K562 (cell line): ENCODE data around the gene UVRAG. TPM values are rescaled to one million over a fixed set of nuclear protein-coding genes. Genes with fewer than 3 reads are reported as not detected.

Experiments
- ATAC-seq: fragments of 200-7000 bp; cut with Tn5 transposase; 3 replicates; pipeline ENCODE4 v1.9.1; 2020; ENCODE audit warnings: moderate library complexity
- BruUV-seq: library from RNA; stranded (reverse); fragments of 400-500 nt; replicated peaks from 2 replicates; lab custom pipeline; 2021; lab: Mats Ljungman, UMichigan
- CTCF ChIA-PET: fragments of 300-600 bp; formaldehyde crosslinking; extraction: SDS; loops from one replicate; lab custom pipeline; 2021; ENCODE audit warnings: low intra/inter-chr PET ratio; lab: Yijun Ruan, JAX
- POLR2A ChIA-PET: fragments of 300-600, 350-650 bp; sonication (Branson Sonifier 250); formaldehyde crosslinking; extraction: SDS; loops from one replicate; lab custom pipeline; 2021; ENCODE audit warnings: antibody characterized with exemption, inconsistent platforms; lab: Yijun Ruan, JAX
- DNase-seq, 4 experiments: peaks; one replicate each; pipeline versions ENCODE4 v3.0.0 to v3.0.0-alpha.2; 2011 to 2018; ENCODE audit warnings: low spot score in 3 of 4, mixed read lengths in 3 of 4; ENCODE audit errors: extremely low read depth in 1 of 4
- FAIRE-seq: peaks from 2 replicates; lab custom pipeline; 2011; peaks lifted over from hg19 to GRCh38; lab: Jason Lieb, UNC
- H2AFZ ChIP-seq: 2 replicates; pipeline ENCODE4 v1.6.0; 2011; ENCODE audit warnings: low read depth, low read length, control low read depth, inconsistent platforms
- H3K27ac ChIP-seq: fragments of 200-600 bp; 3 replicates; pipeline ENCODE4 v1.8.0; 2011; ENCODE audit warnings: low read depth, mild to moderate bottlenecking, control low read depth, inconsistent platforms, low read length, moderate library complexity, mixed read lengths; ENCODE audit errors: extremely low read depth
- H3K27me3 ChIP-seq, 2 experiments: fragments of 300-600 bp in 1 of 2; 2 replicates in 1 of 2; 3 replicates in 1 of 2; pipeline versions ENCODE4 v1.6.0 to v1.8.0; 2011; ENCODE audit warnings: inconsistent platforms in 2 of 2, low read length in 2 of 2, mild to moderate bottlenecking in 1 of 2, mixed read lengths in 1 of 2, moderate library complexity in 1 of 2; ENCODE audit not compliant: control insufficient read depth in 2 of 2, insufficient read depth in 2 of 2
- H3K36me3 ChIP-seq: fragments of 300-600 bp; 3 replicates; pipeline ENCODE4 v1.8.0; 2011; ENCODE audit warnings: mild to moderate bottlenecking, low read length, inconsistent platforms; ENCODE audit not compliant: control insufficient read depth, insufficient read depth
- H3K4me1 ChIP-seq, 2 experiments: fragments of 200-600 bp in 1 of 2; replicated peaks in 1 of 2; 2 replicates in 1 of 2; 3 replicates in 1 of 2; pipeline versions ENCODE4 v1.5.1 to v1.8.0; 2011; ENCODE audit warnings: inconsistent platforms in 2 of 2, low read length in 2 of 2, mild to moderate bottlenecking in 1 of 2, mixed read lengths in 1 of 2, moderate library complexity in 1 of 2; ENCODE audit not compliant: control insufficient read depth in 2 of 2, insufficient read depth in 2 of 2
- H3K4me2 ChIP-seq: 2 replicates; pipeline ENCODE4 v1.6.1; 2011; ENCODE audit warnings: low read length, control low read depth, inconsistent platforms, mixed read lengths; ENCODE audit not compliant: insufficient read depth
- H3K4me3 ChIP-seq: fragments of 200-600 bp; sonication (generic), shearing (Covaris generic); 2 replicates; pipeline ENCODE4 v1.5.1; 2016; ENCODE audit warnings: control low read depth, inconsistent platforms
- H3K79me2 ChIP-seq: fragments of 200-600 bp; 3 replicates; pipeline ENCODE4 v1.8.0; 2011; ENCODE audit warnings: low read length, inconsistent platforms; ENCODE audit not compliant: control insufficient read depth, insufficient read depth
- H3K9ac ChIP-seq, 2 experiments: 2 replicates each; pipeline versions ENCODE4 v1.6.0 to v1.6.1; 2011; ENCODE audit warnings: low read depth in 2 of 2, low read length in 2 of 2, control low read depth in 1 of 2, inconsistent platforms in 1 of 2, mild to moderate bottlenecking in 1 of 2, mixed read lengths in 1 of 2; ENCODE audit not compliant: insufficient read depth in 1 of 2
- H3K9me1 ChIP-seq: one replicate; pipeline ENCODE4 v1.6.0; 2011; ENCODE audit warnings: inconsistent platforms, mild to moderate bottlenecking, low read length, moderate library complexity; ENCODE audit not compliant: control insufficient read depth, insufficient read depth
- H3K9me3 ChIP-seq: replicated peaks from 2 replicates; pipeline ENCODE4 v1.5.1; 2011; ENCODE audit warnings: low read depth, low read length, inconsistent platforms; ENCODE audit not compliant: control insufficient read depth, insufficient read depth
- H4K20me1 ChIP-seq: replicated peaks from 2 replicates; pipeline ENCODE4 v1.6.1; 2011; ENCODE audit warnings: low read length, inconsistent platforms, mixed read lengths; ENCODE audit not compliant: control insufficient read depth, insufficient read depth
- CHD1 ChIP-seq: fragments of 200-600 bp; sonication (generic); IDR thresholded peaks from one replicate; pipeline ENCODE4 v1.6.1; 2012; ENCODE audit warnings: mild to moderate bottlenecking, moderate library complexity, low read length, inconsistent platforms
- PHTF2 ChIP-seq: fragments of 250-450 bp; sonication (Bioruptor Pico); IDR thresholded peaks from 2 replicates; pipeline ENCODE4 v1.5.0; 2021; ENCODE audit warnings: mild to moderate bottlenecking
- RBM39 ChIP-seq: fragments of 200-400 bp; formaldehyde crosslinking; optimal IDR thresholded peaks from 2 replicates; pipeline ENCODE3; 2018; ENCODE audit warnings: low read depth, low read length
- SIN3A ChIP-seq, 2 experiments: fragments of 150-350 bp in 1 of 2; IDR thresholded peaks; 2 replicates each; pipeline ENCODE4 v1.6.1; 2011 to 2016; ENCODE audit warnings: borderline replicate concordance in 2 of 2, low read depth in 2 of 2, low read length in 2 of 2, mild to moderate bottlenecking in 2 of 2, moderate library complexity in 2 of 2; ENCODE audit not compliant: control insufficient read depth in 1 of 2
- SMAD3 ChIP-seq: fragments of 450-650 bp; formaldehyde crosslinking; conservative IDR thresholded peaks from 2 replicates; pipeline ENCODE4 v1.4.0; 2020; ENCODE audit warnings: mild to moderate bottlenecking
- ZC3H8 ChIP-seq: fragments of 450-650 bp; IDR thresholded peaks from 2 replicates; pipeline ENCODE4 v1.6.1; 2017
- WGBS: fragments of 100-300 bp; shearing (Covaris generic); methylation state at CpG from one replicate; pipeline ENCODE4 v1.1.6; 2016; ENCODE audit warnings: low coverage, mixed read lengths; ENCODE audit not compliant: insufficient coverage; ENCODE audit errors: missing lambda C conversion rate; 5-methylcytosine and 5-hydroxymethylcytosine counted together
- in situ Hi-C: fragments of 300-500 bp; cut with MboI; formaldehyde crosslinking; loops from 4 replicates; pipeline ENCODE4 v1.15.0; 2018; ENCODE audit warnings: inconsistent platforms, mixed read lengths
- intact Hi-C: fragments of 100-400 bp; cut with micrococcal nuclease; formaldehyde crosslinking; loops from 2 replicates; pipeline ENCODE4 v1.14.2; 2022
- polyA plus RNA-seq, 8 experiments: library from polyadenylated mRNA; depleted of rRNA in 4 of 8; stranded (reverse) in 5 of 8; unstranded in 3 of 8; fragments of >200 nt; fragmentation: Nextera tagmentation in 2 of 8; fragmentation: Illumina TruSeq in 1 of 8; extraction: Ambion mirVana in 2 of 8; extraction: Trizol in 1 of 8; gene quantifications; 2 replicates each; pipeline versions ENCODE4 v1.2.1 to v1.2.3, GENCODE V29; 2011 to 2014; ENCODE audit warnings: inconsistent platforms in 1 of 8, missing spikeins in 1 of 8
- total RNA-seq, 7 experiments: library from RNA; depleted of rRNA in 6 of 7; stranded (reverse); fragments of >200 nt in 6 of 7; fragmentation: Illumina TruSeq in 2 of 7; extraction: Trizol in 2 of 7; gene quantifications; 2 replicates each; pipeline versions ENCODE4 v1.2.1 to v1.2.3, GENCODE V29; 2011 to 2021; ENCODE audit warnings: low replicate concordance in 1 of 7
- TF ChIP-seq, protein P1 (sequence below): sonication (generic); formaldehyde crosslinking; IDR thresholded peaks from 2 replicates; pipeline ENCODE4 v1.8.1; 2022; ENCODE audit warnings: missing genetic modification reagents
- TF ChIP-seq, protein P2 (sequence below): fragments of 450-650 bp; formaldehyde crosslinking; IDR thresholded peaks from 2 replicates; pipeline ENCODE4 v1.4.0; 2022; ENCODE audit warnings: missing genetic modification characterization
- TF ChIP-seq, protein P3 (sequence below): fragments of 200-800 bp; sonication (Bioruptor generic); IDR thresholded peaks from 2 replicates; pipeline ENCODE4 v1.6.1; 2017; ENCODE audit warnings: missing genetic modification characterization, missing compliant biosample characterization
- TF ChIP-seq, protein P4 (sequence below): sonication (generic); formaldehyde crosslinking; IDR thresholded peaks from 2 replicates; pipeline ENCODE4 v1.8.0; 2022; ENCODE audit warnings: missing genetic modification reagents, mild to moderate bottlenecking, borderline replicate concordance

The UVRAG gene
- total and polyA plus RNA-seq, 9 of the 15 experiments (the other 6 are each of a cell fraction or from before 2014, with no cell fraction given) = 3.1 to 17.8 (median 12.4) TPM

DNA sequence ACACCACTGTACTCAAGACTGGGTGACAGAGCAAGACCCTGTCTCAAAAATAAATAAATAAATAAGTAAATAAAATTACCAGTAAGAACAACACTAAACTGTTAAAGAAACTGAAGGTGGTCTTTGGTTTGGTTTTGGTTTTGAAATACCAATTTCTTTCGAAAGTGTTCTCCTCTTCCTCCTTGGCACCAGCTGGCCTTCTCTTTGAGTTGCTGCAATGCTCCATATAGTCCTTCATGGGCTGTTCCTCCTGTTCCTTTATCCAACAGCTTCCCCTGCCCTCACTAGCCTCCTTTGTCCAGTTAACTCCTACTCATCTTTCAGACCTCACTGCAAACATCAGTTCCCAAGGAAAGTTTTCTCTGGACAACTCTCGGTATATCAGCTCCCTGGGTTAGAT lies 5.0 kb upstream of the UVRAG start:
- intact Hi-C loops (no loop called here), in situ Hi-C loops (loop anchor here (5.0 kb wide), 1 partner anchor 57 kb away; no protein-coding TSS in a partner anchor)
- H3K9ac ChIP-seq = no peak overlapping the region
- no peak overlapping the region for H3K4me3 ChIP-seq
- H3K27me3 ChIP-seq = no peaks in the 10 kb centered on the region
- no peaks in the 10 kb centered on the region for H3K79me2 ChIP-seq
- H3K4me2 ChIP-seq = no peak overlapping the region
- ChIA-PET POLR2A (interaction anchor here (0.5 to 1.1 kb wide), 4 partner anchors 13 to 821 kb away, joined by 3 to 5 read pairs (median 3); no protein-coding TSS in a partner anchor), CTCF (no interaction called here)
- H3K9me3 ChIP-seq = no peaks in the 10 kb centered on the region
- no peaks in the 10 kb centered on the region for H3K9me1 ChIP-seq
- no peaks in the 10 kb centered on the region for H4K20me1 ChIP-seq
- no TSS peak for BruUV-seq
- peaks cover 9 to 20% of the 10 kb centered on the region in 2 experiments for H3K4me1 ChIP-seq
- no peak for FAIRE-seq
- no peak overlapping the region for H3K27ac ChIP-seq
- DNase-seq = no peak
- no peak for ATAC-seq
- peak overlapping the region; percentile 45 for H2AFZ ChIP-seq
- no peaks in the 10 kb centered on the region for H3K36me3 ChIP-seq
- WGBS = 55% methylated on average over 2 of the region's 2 CpGs
- TF ChIP-seq, protein P1, sequence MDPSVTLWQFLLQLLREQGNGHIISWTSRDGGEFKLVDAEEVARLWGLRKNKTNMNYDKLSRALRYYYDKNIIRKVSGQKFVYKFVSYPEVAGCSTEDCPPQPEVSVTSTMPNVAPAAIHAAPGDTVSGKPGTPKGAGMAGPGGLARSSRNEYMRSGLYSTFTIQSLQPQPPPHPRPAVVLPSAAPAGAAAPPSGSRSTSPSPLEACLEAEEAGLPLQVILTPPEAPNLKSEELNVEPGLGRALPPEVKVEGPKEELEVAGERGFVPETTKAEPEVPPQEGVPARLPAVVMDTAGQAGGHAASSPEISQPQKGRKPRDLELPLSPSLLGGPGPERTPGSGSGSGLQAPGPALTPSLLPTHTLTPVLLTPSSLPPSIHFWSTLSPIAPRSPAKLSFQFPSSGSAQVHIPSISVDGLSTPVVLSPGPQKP (CRISPR knock-in tag) = no peak
- no peak for TF ChIP-seq PHTF2 (CRISPR knock-in tag)
- TF ChIP-seq, protein P2, sequence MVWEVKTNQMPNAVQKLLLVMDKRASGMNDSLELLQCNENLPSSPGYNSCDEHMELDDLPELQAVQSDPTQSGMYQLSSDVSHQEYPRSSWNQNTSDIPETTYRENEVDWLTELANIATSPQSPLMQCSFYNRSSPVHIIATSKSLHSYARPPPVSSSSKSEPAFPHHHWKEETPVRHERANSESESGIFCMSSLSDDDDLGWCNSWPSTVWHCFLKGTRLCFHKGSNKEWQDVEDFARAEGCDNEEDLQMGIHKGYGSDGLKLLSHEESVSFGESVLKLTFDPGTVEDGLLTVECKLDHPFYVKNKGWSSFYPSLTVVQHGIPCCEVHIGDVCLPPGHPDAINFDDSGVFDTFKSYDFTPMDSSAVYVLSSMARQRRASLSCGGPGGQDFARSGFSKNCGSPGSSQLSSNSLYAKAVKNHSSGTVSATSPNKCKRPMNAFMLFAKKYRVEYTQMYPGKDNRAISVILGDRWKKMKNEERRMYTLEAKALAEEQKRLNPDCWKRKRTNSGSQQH = no peak
- TF ChIP-seq RBM39 = no peak
- TF ChIP-seq, protein P3, sequence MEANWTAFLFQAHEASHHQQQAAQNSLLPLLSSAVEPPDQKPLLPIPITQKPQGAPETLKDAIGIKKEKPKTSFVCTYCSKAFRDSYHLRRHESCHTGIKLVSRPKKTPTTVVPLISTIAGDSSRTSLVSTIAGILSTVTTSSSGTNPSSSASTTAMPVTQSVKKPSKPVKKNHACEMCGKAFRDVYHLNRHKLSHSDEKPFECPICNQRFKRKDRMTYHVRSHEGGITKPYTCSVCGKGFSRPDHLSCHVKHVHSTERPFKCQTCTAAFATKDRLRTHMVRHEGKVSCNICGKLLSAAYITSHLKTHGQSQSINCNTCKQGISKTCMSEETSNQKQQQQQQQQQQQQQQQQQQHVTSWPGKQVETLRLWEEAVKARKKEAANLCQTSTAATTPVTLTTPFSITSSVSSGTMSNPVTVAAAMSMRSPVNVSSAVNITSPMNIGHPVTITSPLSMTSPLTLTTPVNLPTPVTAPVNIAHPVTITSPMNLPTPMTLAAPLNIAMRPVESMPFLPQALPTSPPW (CRISPR knock-in tag) = no peak
- TF ChIP-seq SMAD3 (CRISPR knock-in tag) = no peak
- no peak for TF ChIP-seq SIN3A (IDR thresholded peaks at IDR 0.05; ENCODE audit: borderline replicate concordance in 2 of 2, control insufficient read depth in 1 of 2, low read depth in 2 of 2, low read length in 2 of 2)
- no peak for TF ChIP-seq ZC3H8
- TF ChIP-seq, protein P4, sequence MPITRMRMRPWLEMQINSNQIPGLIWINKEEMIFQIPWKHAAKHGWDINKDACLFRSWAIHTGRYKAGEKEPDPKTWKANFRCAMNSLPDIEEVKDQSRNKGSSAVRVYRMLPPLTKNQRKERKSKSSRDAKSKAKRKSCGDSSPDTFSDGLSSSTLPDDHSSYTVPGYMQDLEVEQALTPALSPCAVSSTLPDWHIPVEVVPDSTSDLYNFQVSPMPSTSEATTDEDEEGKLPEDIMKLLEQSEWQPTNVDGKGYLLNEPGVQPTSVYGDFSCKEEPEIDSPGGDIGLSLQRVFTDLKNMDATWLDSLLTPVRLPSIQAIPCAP (CRISPR knock-in tag) = no peak
- no peak for TF ChIP-seq CHD1
